ENCODE measurements around the gene RPL5.

DNA sequence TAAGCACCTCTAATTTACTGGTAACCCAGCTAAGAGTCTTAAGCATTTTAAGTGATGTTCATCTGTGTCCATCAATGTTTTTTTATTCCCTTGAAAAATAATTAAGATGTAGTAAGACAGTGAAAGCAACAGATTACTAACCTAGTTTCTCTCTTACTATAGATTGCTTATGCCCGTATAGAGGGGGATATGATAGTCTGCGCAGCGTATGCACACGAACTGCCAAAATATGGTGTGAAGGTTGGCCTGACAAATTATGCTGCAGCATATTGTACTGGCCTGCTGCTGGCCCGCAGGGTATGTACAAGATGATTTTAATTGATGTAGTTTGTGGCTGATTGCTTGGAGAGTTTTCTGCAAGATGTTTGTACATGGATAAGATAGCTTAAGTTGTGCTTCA lies 2.8 kb downstream of the RPL5 start:
- TF ChIP-seq, protein P1, sequence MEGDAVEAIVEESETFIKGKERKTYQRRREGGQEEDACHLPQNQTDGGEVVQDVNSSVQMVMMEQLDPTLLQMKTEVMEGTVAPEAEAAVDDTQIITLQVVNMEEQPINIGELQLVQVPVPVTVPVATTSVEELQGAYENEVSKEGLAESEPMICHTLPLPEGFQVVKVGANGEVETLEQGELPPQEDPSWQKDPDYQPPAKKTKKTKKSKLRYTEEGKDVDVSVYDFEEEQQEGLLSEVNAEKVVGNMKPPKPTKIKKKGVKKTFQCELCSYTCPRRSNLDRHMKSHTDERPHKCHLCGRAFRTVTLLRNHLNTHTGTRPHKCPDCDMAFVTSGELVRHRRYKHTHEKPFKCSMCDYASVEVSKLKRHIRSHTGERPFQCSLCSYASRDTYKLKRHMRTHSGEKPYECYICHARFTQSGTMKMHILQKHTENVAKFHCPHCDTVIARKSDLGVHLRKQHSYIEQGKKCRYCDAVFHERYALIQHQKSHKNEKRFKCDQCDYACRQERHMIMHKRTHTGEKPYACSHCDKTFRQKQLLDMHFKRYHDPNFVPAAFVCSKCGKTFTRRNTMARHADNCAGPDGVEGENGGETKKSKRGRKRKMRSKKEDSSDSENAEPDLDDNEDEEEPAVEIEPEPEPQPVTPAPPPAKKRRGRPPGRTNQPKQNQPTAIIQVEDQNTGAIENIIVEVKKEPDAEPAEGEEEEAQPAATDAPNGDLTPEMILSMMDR (conservative IDR thresholded peaks at IDR 0.05; ENCODE audit: low read depth, low read length) = no peak
- no peak for TF ChIP-seq POLR2A (IDR thresholded peaks at IDR 0.05; ENCODE audit: low read depth, low read length)
- no peak for TF ChIP-seq CHD1 (IDR thresholded peaks at IDR 0.05; ENCODE audit: low read depth, low read length)
- TF ChIP-seq CEBPB (IDR thresholded peaks at IDR 0.05; ENCODE audit: low read depth, low read length) = no peak
- no peak for TF ChIP-seq RCOR1 (IDR thresholded peaks at IDR 0.05; ENCODE audit: insufficient replicate concordance, low read length)
- no peak for TF ChIP-seq RAD21 (IDR thresholded peaks at IDR 0.05; ENCODE audit: low read length)
- no peak for TF ChIP-seq MAFK (IDR thresholded peaks at IDR 0.05; ENCODE audit: low read depth, low read length)
- TF ChIP-seq SMC3 (IDR thresholded peaks at IDR 0.05; ENCODE audit: low read depth, low read length) = no peak

Measured in IMR-90 (cell line).